Subcutaneous abdominal adipose tissue (tissue), 5 donors: ENCODE measurements around the gene LSS.

Source experiments
- H3K27ac ChIP-seq: one replicate; pipeline ENCODE4 v1.7.0; 2013; ENCODE audit warnings: low read depth, mild to moderate bottlenecking, inconsistent platforms, low read length, moderate library complexity
- H3K27me3 ChIP-seq, 5 donors: one replicate each; pipeline ENCODE4 v1.7.0; 2013; ENCODE audit warnings: low read length in 5 of 5, inconsistent platforms in 1 of 5; ENCODE audit not compliant: control insufficient read depth in 5 of 5, insufficient read depth in 4 of 5
- H3K36me3 ChIP-seq, 5 donors: one replicate each; pipeline ENCODE4 v1.7.0; 2013; ENCODE audit warnings: low read length in 5 of 5; ENCODE audit not compliant: control insufficient read depth in 5 of 5, insufficient read depth in 5 of 5
- H3K4me1 ChIP-seq, 5 donors: one replicate each; pipeline ENCODE4 v1.7.0; 2013; ENCODE audit warnings: low read length in 5 of 5, mild to moderate bottlenecking in 3 of 5, moderate library complexity in 1 of 5; ENCODE audit not compliant: control insufficient read depth in 5 of 5, insufficient read depth in 5 of 5
- H3K4me3 ChIP-seq, 5 donors: one replicate each; pipeline ENCODE4 v1.7.0; 2013; ENCODE audit warnings: low read length in 5 of 5, low read depth in 1 of 5
- H3K9ac ChIP-seq, 5 donors: one replicate each; pipeline ENCODE4 v1.7.0; 2013; ENCODE audit warnings: low read length in 5 of 5, mild to moderate bottlenecking in 4 of 5, moderate library complexity in 3 of 5
- H3K9me3 ChIP-seq, 5 donors: one replicate each; pipeline ENCODE4 v1.7.0; 2013; ENCODE audit warnings: low read length in 5 of 5; ENCODE audit not compliant: control insufficient read depth in 5 of 5
- donor health status: healthy.
- donor health status: healthy.
- donor health status: healthy.
- donor health status: healthy.
- donor health status: healthy.

Gene LSS

GRCh38 chr21:46220847-46221246 lies 7.7 kb downstream of the LSS start:
- Histone ChIP-seq H3K9me3 (no peaks in the 10 kb centered on the region), H3K27ac (no peak overlapping the region), H3K9ac (no peak overlapping the region), H3K36me3 (peaks cover 0 to 68% (median 60%) of the 10 kb centered on the region in 5 donors), H3K4me1 (peaks cover 0 to 22% (median 3%) of the 10 kb centered on the region in 5 donors), H3K27me3 (no peaks in the 10 kb centered on the region), H3K4me3 (no peak overlapping the region)

- Histone ChIP-seq H3K9ac (no peak overlapping the region), H3K4me1 (peaks cover 0 to 17% (median 3%) of the 10 kb centered on the region in 5 donors), H3K27ac (no peak overlapping the region), H3K36me3 (peaks cover 0 to 73% (median 63%) of the 10 kb centered on the region in 5 donors), H3K4me3 (no peak overlapping the region), H3K27me3 (no peaks in the 10 kb centered on the region), H3K9me3 (no peaks in the 10 kb centered on the region)
These were observed 8.2 kb downstream of the LSS start for GRCh38 chr21:46220275-46220810.

GRCh38 chr21:46219591-46220239 lies 8.9 kb downstream of the LSS start:
- Histone ChIP-seq H3K27me3 (no peaks in the 10 kb centered on the region), H3K4me3 (no peak overlapping the region), H3K9ac (no peak overlapping the region), H3K36me3 (peaks cover 0 to 78% (median 68%) of the 10 kb centered on the region in 5 donors), H3K4me1 (peaks cover 0 to 15% (median 3%) of the 10 kb centered on the region in 5 donors), H3K27ac (no peak overlapping the region), H3K9me3 (no peaks in the 10 kb centered on the region)

- Histone ChIP-seq H3K4me1 (peaks cover 0 to 11% (median 0%) of the 10 kb centered on the region in 5 donors), H3K4me3 (no peak overlapping the region), H3K27me3 (no peaks in the 10 kb centered on the region), H3K36me3 (peaks cover 0 to 85% (median 74%) of the 10 kb centered on the region in 5 donors), H3K9ac (no peak overlapping the region), H3K9me3 (no peaks in the 10 kb centered on the region), H3K27ac (no peak overlapping the region)
These were observed 9.5 kb downstream of the LSS start for GRCh38 chr21:46218906-46219590.

- Histone ChIP-seq H3K36me3 (peaks cover 0 to 92% (median 85%) of the 10 kb centered on the region in 5 donors), H3K4me1 (peaks cover 0 to 8% (median 0%) of the 10 kb centered on the region in 5 donors), H3K4me3 (no peak overlapping the region), H3K9ac (no peak overlapping the region), H3K27ac (no peak overlapping the region), H3K9me3 (no peaks in the 10 kb centered on the region), H3K27me3 (no peaks in the 10 kb centered on the region)
These were observed 10.9 kb downstream of the LSS start for GRCh38 chr21:46217511-46218196.

DNA sequence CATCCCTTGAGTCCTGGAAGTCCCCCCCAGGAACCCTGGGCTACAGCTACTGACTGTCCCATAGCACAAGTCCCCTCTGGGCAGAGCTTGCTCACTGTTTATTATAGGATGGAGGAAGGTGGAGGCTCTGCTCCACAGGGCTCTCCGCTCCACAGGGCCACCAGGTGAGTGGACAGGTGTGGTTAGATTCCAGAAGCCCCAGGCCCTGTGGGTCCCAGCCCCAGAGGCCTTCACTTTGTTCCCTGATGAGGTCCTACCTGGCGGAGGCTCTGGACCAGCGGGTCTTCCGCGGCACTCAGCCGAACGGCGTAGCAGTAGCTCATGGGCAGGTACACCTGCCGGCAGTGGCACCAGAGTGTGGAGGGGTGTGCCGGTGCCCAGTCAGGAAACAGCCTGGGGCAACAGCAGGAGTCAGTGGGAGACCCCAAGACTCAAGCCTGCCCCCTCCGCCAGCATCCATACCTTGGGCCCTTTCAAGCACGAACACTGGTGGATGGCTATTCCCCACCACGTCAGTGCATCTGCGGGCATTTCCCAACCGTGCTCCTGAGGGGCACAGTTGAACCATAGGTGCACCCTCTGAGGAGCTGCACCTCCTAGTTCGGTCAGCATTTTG lies 12.3 kb downstream of the LSS start:
- no peak overlapping the region for H3K4me3 ChIP-seq
- peaks cover 0 to 4% (median 0%) of the 10 kb centered on the region in 5 donors for H3K4me1 ChIP-seq
- no peak overlapping the region for H3K27ac ChIP-seq
- no peaks in the 10 kb centered on the region for H3K9me3 ChIP-seq
- H3K27me3 ChIP-seq, result no peaks in the 10 kb centered on the region
- H3K9ac ChIP-seq, result no peak overlapping the region
- peaks cover 0 to 91% (median 86%) of the 10 kb centered on the region in 5 donors for H3K36me3 ChIP-seq

DNA sequence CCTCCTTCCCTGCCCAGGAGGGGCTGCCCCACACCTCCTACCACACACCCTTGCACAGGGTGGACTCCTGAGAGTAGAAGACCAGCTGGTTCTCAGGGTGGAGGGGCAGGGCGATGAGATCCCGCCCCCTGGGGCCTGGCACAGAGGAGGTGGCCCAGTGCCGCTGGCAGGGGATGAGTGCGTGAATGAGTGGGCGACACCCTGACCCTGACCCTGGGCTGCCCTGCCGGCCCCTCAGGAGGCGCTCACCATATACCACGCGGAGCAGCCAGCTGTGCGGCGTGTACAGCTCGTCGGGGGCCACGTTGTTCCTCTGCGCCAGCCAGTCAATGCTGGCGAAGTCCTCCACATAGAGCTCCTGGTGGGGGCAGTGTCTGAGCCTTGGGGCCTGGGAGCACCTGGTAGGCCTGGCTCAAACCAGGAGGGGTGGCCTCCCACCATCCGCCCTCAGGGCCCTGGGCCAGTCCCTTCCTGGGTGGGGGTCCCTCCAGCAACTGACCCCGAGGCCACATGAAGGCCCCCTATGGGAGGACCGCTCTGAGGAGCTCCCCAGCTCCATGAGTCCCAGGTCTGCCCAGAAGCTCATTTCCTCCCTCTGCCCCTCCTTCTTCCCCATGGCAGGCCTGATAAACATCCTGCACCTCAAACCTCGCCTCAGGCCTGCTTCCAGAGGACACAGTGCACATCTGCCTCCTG lies 13.0 kb downstream of the LSS start:
- no peaks in the 10 kb centered on the region for H3K27me3 ChIP-seq

GRCh38 chr21:46214478-46215340 lies 13.9 kb downstream of the LSS start:
- no peak overlapping the region for H3K27ac ChIP-seq
- no peaks in the 10 kb centered on the region for H3K9me3 ChIP-seq
- H3K36me3 ChIP-seq, result peaks cover 0 to 89% (median 80%) of the 10 kb centered on the region in 5 donors
- H3K27me3 ChIP-seq, result no peaks in the 10 kb centered on the region
- H3K4me1 ChIP-seq, result peaks cover 0 to 4% (median 0%) of the 10 kb centered on the region in 5 donors
- no peak overlapping the region for H3K4me3 ChIP-seq
- no peak overlapping the region for H3K9ac ChIP-seq

More for the DNA sequence above, 13.0 kb downstream of the LSS start:
- no peak overlapping the region for H3K27ac ChIP-seq
- H3K4me1 ChIP-seq, result peaks cover 0 to 4% (median 0%) of the 10 kb centered on the region in 5 donors
- no peak overlapping the region for H3K4me3 ChIP-seq
- H3K36me3 ChIP-seq, result peaks cover 0 to 89% (median 83%) of the 10 kb centered on the region in 5 donors
- H3K9ac ChIP-seq, result no peak overlapping the region
- H3K9me3 ChIP-seq, result no peaks in the 10 kb centered on the region
